Right ventricle myocardium inferior (tissue), 1 donor: ENCODE measurements around the gene HELZ2. TPM values are rescaled to one million over a fixed set of nuclear protein-coding genes. Genes with fewer than 3 reads are reported as not detected.
A peak's percentile ranks its signal among the peaks of the same experiment; 100 is the strongest.
"Not testable (repeated sequence)": the region's sequence is repeated elsewhere in the genome, so short reads cannot be mapped to it uniquely, and the experiment has no call there.

ENCODE experiments used
- ATAC-seq: fragments of 200-7000 bp; cut with Tn5 transposase; one replicate; pipeline ENCODE4 v1.9.1; 2020; ENCODE audit warnings: mild to moderate bottlenecking, moderate library complexity
- DNase-seq: peaks from one replicate; pipeline ENCODE4 v3.0.0; 2021; ENCODE audit errors: missing footprints
- intact Hi-C: fragments of 100-400 bp; cut with DNase I; formaldehyde crosslinking; loops from one replicate; pipeline ENCODE4 v1.11.0; 2022
- total RNA-seq: library from RNA; stranded (reverse); fragmentation: NEBNext Ultra II Directional; extraction: Animal tissue kit (Norgen Biotek cat#: 25700); gene quantifications from one replicate; pipeline ENCODE4 v1.2.1, GENCODE V29; 2021
- donor health status: DM: no; HTN: yes; CAD: no; lungs with severe emphysema.

The HELZ2 gene
- total RNA-seq, 1 donor from 2014 or later, result 12.8 TPM

DNA sequence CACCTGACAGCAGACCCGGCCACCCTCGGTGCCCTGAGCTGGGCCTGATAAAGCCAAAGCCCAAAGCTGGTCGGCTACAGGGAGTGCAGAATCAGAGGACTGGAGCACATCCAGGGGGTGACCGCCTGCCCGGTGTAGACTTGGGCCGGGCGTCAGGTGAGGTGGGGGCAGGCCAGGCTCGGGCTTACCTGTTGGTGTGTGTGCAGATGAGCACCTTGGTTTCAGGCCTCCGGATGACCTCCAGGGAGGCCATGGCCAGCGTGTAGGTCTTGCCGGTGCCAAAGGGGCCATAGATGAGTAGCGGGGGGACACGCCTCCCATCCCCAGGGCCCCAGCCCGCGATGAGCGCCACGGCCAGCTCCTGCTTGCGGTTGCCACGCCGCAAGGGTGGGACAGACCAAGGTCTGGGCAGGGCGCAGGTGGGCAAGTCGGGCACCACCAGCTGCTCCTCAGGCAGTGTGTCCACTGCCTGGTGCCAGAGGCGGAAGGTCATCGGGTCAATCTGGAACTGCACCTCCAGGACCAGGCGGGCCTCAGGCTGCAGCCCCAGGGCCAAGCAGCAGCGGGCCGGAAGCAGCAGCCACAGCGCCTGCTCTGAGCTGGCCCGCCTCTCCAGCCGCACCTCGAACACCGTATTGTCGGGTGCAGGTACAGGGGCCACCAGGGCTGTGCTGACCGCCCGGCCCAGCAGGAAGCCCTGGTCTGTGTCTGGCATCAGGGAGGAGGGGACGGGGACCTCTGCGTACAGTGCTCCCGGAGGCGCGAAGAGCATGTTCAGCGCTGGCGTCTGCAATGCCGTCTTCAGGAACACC, 5.7 kb downstream of the HELZ2 start:
- intact Hi-C loops, result no loop called here
- no peak for ATAC-seq
- no peak for DNase-seq

DNA sequence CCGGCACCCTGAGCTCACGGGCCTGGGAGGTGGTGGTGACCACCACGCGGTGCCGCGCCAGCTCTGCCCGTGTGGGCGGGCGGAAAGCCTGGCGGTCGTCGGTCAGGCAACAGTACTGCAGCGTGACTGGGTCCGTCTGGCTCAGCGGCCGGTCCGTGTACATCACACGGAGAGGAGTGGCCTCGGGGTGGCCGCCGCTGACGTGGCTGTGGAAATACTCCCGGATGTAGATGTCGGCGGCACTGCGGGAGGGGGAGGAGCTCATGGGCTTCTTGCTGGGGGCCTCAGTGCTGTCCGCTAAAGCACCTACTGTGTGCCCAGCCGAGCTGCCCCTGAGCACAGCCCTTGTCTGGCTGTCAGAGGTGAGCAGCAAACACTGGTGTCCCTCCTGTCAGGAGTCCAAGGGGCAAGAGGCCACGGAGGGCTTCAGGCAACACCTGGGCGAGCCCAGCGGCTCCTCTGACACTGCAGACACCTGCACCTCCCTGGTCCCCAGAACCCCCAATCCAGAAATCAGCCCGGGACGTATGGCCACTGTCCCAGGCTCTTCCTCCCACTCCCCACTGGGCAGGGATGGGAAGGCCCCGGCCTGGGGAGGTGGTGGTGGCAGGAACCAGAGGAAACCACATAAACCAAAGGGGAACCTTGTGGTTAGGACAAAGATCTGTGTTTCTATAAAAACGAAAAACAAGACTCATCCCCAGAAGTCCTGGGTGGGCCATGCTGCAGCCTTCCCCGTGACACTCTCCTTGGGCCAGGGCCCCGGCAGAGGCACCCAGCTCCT, 6.5 kb downstream of the HELZ2 start:
- DNase-seq (peak; percentile 91), ATAC-seq (peak; percentile 38)
- intact Hi-C loops, result no loop called here

- ATAC-seq, result peak; percentile 4
- DNase-seq, result no peak
- intact Hi-C loops, result no loop called here
Measured at GRCh38 chr20:63567136-63567385, 7.0 kb downstream of the HELZ2 start.

DNA sequence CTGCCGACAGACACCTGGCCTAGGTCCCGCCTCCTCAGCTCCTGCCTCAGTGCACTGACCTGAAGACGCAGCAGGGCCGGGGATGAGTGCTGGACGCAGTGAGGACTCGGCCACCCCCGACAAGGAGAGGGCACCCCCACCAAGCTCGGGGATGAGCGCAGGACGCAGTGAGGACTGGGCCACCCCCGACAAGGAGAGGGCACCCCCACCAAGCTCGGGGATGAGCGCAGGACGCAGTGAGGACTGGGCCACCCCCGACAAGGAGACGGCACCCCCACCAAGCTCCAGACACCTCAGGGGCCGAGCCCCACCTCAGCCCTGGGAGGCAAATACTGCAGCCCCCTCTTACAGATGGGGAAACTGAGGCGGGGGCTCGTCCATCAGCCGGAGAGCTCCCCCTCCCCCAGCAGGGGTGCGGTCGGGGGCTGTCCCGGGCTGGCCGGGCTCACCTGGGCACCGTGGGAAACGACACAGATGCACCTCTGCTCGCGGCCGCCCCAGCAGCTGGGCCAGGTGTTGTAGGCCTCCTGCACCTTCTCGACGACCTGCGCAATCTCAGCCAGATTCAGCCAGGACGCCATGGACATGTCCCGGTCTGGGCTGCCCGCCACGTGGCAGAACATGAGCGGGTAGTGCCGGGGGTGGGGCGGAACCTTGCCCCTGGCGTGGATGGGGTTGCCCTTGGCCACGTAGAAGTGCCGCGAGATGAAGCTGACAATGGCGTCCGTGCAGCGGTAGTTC, 7.5 kb downstream of the HELZ2 start:
- ATAC-seq, result no peak
- no peak for DNase-seq

GRCh38 chr20:63565699-63566335, 8.2 kb downstream of the HELZ2 start:
- DNase-seq, result no peak
- intact Hi-C loops, result no loop called here
- ATAC-seq, result no peak

More for the DNA sequence above, 7.5 kb downstream of the HELZ2 start:
- intact Hi-C loops, result no loop called here

- intact Hi-C loops, result no loop called here
- no peak for ATAC-seq
- DNase-seq, result no peak
Measured at GRCh38 chr20:63565021-63565698, 8.9 kb downstream of the HELZ2 start.

- ATAC-seq (no peak), DNase-seq (no peak)
- intact Hi-C loops, result no loop called here
Measured at GRCh38 chr20:63564036-63564810, 9.8 kb downstream of the HELZ2 start.

DNA sequence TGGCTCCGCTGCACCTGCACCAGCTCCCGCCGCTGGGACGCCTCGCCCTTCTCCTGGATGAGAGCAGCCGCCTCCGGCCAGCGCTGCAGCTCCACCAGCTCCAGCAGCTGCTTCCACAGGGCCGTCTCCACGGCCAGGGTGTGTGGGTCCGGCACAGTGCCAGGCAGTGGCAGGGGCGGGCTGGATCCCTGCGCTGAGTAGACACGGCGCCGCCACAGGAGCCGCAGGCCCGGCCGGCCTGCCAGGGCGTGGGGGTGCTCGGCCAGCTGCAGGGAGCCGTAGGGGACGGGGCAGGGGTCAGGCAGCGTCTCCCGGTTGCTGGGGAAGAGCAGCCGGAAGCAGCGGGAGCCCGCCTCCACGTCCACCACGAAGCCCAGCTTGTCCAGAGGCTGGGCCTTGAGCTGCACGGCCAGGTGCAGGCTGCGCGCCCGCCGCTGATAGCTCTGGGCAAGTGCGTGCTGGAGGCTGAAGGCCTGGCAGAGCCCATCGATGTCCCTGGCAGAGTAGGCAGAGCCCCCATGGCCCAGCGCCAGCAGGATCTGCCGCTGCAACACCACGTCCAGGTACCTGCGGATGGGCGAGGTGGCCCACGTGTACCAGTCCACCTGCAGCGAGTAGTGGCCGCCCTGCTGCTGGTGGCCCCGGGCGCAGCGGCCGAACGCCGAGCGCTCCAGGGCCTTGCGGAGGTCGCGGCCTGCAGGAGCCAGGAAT, 10.7 kb downstream of the HELZ2 start:
- intact Hi-C loops, result no loop called here
- no peak for ATAC-seq
- no peak for DNase-seq

GRCh38 chr20:63562461-63563224, 11.4 kb downstream of the HELZ2 start:
- no peak for ATAC-seq
- intact Hi-C loops, result no loop called here
- no peak for DNase-seq

GRCh38 chr20:63561624-63562396, 12.2 kb downstream of the HELZ2 start:
- ATAC-seq, result no peak
- DNase-seq, result no peak
- intact Hi-C loops, result no loop called here

- DNase-seq (no peak), ATAC-seq (no peak)
- intact Hi-C loops, result no loop called here
Measured at GRCh38 chr20:63560856-63561609, 13.0 kb downstream of the HELZ2 start.

DNA sequence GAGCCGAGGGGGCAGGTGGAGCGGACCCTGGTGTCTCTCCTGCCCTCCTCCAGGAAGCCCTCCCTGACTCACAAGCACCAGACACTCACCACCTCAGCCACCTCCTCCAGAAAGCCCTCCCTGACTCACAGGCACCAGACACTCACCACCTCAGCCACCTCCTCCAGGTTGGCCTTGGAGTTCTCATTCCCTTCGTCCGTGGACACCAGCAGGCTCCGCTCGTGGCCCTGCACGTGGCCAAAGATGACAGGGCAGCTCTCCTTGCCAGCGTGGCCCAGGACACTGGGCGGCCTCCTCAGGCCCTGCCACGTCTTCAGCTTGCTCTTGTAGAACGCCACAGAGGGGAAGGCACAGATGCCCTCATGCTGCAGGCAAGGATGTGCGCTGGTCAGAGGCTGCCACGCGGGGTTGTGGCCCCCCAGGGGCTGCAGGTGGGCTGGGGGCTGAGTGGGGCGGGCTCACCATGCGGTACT, 13.7 kb downstream of the HELZ2 start:
- ATAC-seq, result no peak
- no peak for DNase-seq
- intact Hi-C loops, result no loop called here

DNA sequence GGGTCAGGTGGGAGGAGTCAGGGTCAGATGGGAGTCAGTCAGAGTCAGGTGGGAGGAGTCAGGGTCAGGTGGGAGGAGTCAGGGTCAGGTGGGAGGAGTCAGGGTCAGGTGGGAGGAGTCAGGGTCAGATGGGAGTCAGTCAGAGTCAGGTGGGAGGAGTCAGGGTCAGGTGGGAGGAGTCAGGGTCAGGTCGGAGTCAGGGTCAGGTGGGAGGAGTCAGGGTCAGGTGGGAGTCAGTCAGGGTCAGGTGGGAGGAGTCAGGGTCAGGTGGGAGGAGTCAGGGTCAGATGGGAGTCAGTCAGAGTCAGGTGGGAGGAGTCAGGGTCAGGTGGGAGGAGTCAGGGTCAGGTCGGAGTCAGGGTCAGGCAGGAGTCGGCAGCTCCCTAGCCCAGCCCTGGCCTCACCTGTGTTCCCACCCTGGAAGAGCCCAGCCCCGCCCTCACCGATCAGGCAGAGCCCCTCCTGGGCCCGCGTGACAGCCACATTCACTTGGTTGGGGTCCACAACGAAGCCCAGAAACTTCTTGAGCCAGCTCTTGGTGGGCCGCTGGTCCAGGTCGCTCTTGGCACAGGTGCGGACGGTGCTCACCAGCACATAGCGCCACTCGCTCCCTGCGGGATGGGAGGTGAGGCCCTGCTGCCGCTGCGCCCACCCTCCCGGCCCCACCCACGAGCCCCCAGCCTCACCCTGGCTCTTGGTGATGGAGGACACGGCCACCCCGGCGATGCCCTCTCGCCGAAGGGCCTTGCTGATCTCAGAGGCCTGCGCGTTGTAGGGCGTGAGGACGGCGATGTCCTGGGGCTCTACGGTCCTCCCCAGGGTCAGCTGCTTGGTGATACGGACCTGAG, 14.3 kb downstream of the HELZ2 start:
- ATAC-seq, intact Hi-C loops, DNase-seq: not testable (repeated sequence)

- DNase-seq, result no peak
- intact Hi-C loops, result no loop called here
- no peak for ATAC-seq
Measured at GRCh38 chr20:63558804-63559484, 15.1 kb downstream of the HELZ2 start.
